Kidney (tissue), 14 donors: ENCODE measurements around the gene SDF2. TPM values are rescaled to one million over a fixed set of nuclear protein-coding genes. Genes with fewer than 3 reads are reported as not detected.

Experiments used
- DNase-seq, 5 donors: peaks; one replicate each; pipeline ENCODE4 v3.0.0-alpha.2; 2013 to 2020
- FAIRE-seq: peaks from 2 replicates; lab custom pipeline; 2012; peaks lifted over from hg19 to GRCh38; lab: Jason Lieb, UNC
- H3K27ac ChIP-seq, 2 donors: one replicate each; pipeline ENCODE4 v1.7.0; 2013; ENCODE audit warnings: low read depth in 2 of 2, low read length in 2 of 2, inconsistent platforms in 1 of 2
- H3K27me3 ChIP-seq: one replicate; pipeline ENCODE4 v1.7.1; 2013; ENCODE audit warnings: low read length, inconsistent platforms; ENCODE audit not compliant: control insufficient read depth, insufficient read depth
- H3K36me3 ChIP-seq, 3 donors: one replicate each; pipeline versions ENCODE4 v1.7.0 to v1.7.1; 2013; ENCODE audit warnings: low read length in 3 of 3, control low read depth in 1 of 3, inconsistent platforms in 1 of 3; ENCODE audit not compliant: insufficient read depth in 3 of 3, control insufficient read depth in 2 of 3
- H3K4me1 ChIP-seq, 3 donors: one replicate each; pipeline versions ENCODE4 v1.7.0 to v1.7.1; 2013; ENCODE audit warnings: low read length in 3 of 3, inconsistent platforms in 1 of 3, low read depth in 1 of 3; ENCODE audit not compliant: control insufficient read depth in 2 of 3, insufficient read depth in 2 of 3
- H3K4me3 ChIP-seq, 3 donors: one replicate each; pipeline versions ENCODE4 v1.7.0 to v1.8.1; 2013; ENCODE audit warnings: low read length in 3 of 3, control low read depth in 1 of 3, inconsistent platforms in 1 of 3
- H3K9ac ChIP-seq, 3 donors: one replicate each; pipeline versions ENCODE4 v1.7.0 to v1.7.1; 2013; ENCODE audit warnings: low read length in 3 of 3, control low read depth in 1 of 3, inconsistent platforms in 1 of 3
- H3K9me3 ChIP-seq, 3 donors: one replicate each; pipeline versions ENCODE4 v1.7.0 to v1.7.1; 2013; ENCODE audit warnings: low read length in 3 of 3, control low read depth in 1 of 3, inconsistent platforms in 1 of 3; ENCODE audit not compliant: control insufficient read depth in 2 of 3, insufficient read depth in 1 of 3
- CTCF ChIP-seq: IDR thresholded peaks from 3 replicates; pipeline ENCODE4 v1.5.1; 2012; ENCODE audit warnings: mild to moderate bottlenecking, moderate library complexity, borderline replicate concordance; ENCODE audit not compliant: insufficient read depth; ENCODE audit errors: extremely low read depth
- intact Hi-C: fragments of 100-400 bp; cut with DNase I; formaldehyde crosslinking; loops from one replicate; pipeline ENCODE4 v1.11.1; 2022
- polyA plus RNA-seq: library from polyadenylated mRNA; stranded (reverse); fragments of 350-450 nt; fragmentation: Illumina TruSeq; extraction: RNeasy Lipid Tissue Mini Kit (QIAGEN cat#74804); gene quantifications from one replicate; pipeline ENCODE4 v1.2.3, GENCODE V29; 2014; ENCODE audit warnings: low read depth, low replicate concordance; ENCODE audit not compliant: insufficient read depth
- total RNA-seq: library from RNA; stranded (reverse); fragmentation: NEBNext Ultra II Directional; extraction: Animal tissue kit (Norgen Biotek cat#: 25700); gene quantifications from one replicate; pipeline ENCODE4 v1.2.1, GENCODE V29; 2021
- donor health status: control.
- donor health status: control.
- donor health status: control.
- donor health status: control.
- donor health status: control.
- donor health status: DM: yes; HTN: yes; CAD: no.
- donor health status: Normal renal cell carcinoma (clear cell type).

SDF2 gene
- total and polyA plus RNA-seq, 2 donors from 2014 or later: 54.3 to 101 TPM

- Histone ChIP-seq H3K36me3 (peaks cover 13 to 60% (median 47%) of the 10 kb centered on the region in 3 donors), H3K27ac (peak overlapping the region; percentile 85 to 90), H3K4me1 (no peaks in the 10 kb centered on the region), H3K4me3 (peak overlapping the region in 2 of 3 donors; percentile 52 to 83), H3K9me3 (no peaks in the 10 kb centered on the region), H3K27me3 (no peaks in the 10 kb centered on the region), H3K9ac (peak overlapping the region in 1 of 3 donors; percentile 8)
- DNase-seq: no peak
- no peak for FAIRE-seq
- intact Hi-C loops: no loop called here
- no peak for TF ChIP-seq CTCF
These were observed 37.6 kb downstream of the SDF2 start for GRCh38 chr17:28624148-28624547.

- Histone ChIP-seq H3K9me3 (no peaks in the 10 kb centered on the region), H3K27ac (peak overlapping the region; percentile 85 to 90), H3K36me3 (peaks cover 16 to 64% (median 50%) of the 10 kb centered on the region in 3 donors), H3K4me1 (no peaks in the 10 kb centered on the region), H3K27me3 (no peaks in the 10 kb centered on the region), H3K9ac (peak overlapping the region in 1 of 3 donors; percentile 8), H3K4me3 (peak overlapping the region in 2 of 3 donors; percentile 52 to 83)
- no peak for TF ChIP-seq CTCF
- DNase-seq (no peak), FAIRE-seq (no peak)
- intact Hi-C loops: no loop called here
These were observed 38.0 kb downstream of the SDF2 start for GRCh38 chr17:28623696-28624095.

GRCh38 chr17:28622186-28622585 is 39.5 kb downstream of the SDF2 start:
- Histone ChIP-seq H3K27ac (no peak overlapping the region), H3K9me3 (no peaks in the 10 kb centered on the region), H3K27me3 (no peaks in the 10 kb centered on the region), H3K4me3 (no peak overlapping the region), H3K4me1 (no peaks in the 10 kb centered on the region), H3K36me3 (peaks cover 22 to 66% (median 48%) of the 10 kb centered on the region in 3 donors), H3K9ac (no peak overlapping the region)
- FAIRE-seq: no peak
- intact Hi-C loops: no loop called here
- TF ChIP-seq CTCF: no peak
- DNase-seq: no peak

GRCh38 chr17:28620010-28620409 is 41.7 kb downstream of the SDF2 start:
- no peak overlapping the region for H3K9ac ChIP-seq
- H3K4me1 ChIP-seq: no peaks in the 10 kb centered on the region
- no peak for DNase-seq
- H3K4me3 ChIP-seq: no peak overlapping the region
- H3K27me3 ChIP-seq: no peaks in the 10 kb centered on the region
- no peaks in the 10 kb centered on the region for H3K9me3 ChIP-seq
- H3K27ac ChIP-seq: no peak overlapping the region
- no peak for TF ChIP-seq CTCF
- peaks cover 27 to 80% (median 55%) of the 10 kb centered on the region in 3 donors for H3K36me3 ChIP-seq
- intact Hi-C loops: no loop called here
- FAIRE-seq: no peak
